OCI-LY3 (cell line): ENCODE measurements around the gene VAV3.

Experiments
- H2AFZ ChIP-seq: fragments of 200-600, 300-600 bp; shearing (Covaris generic); 2 replicates; pipeline ENCODE4 v1.6.0; 2014; ENCODE audit warnings: antibody characterized with exemption, low read depth, low read length
- H3K27ac ChIP-seq: fragments of 200-600, 300-600 bp; sonication (generic); 2 replicates; pipeline ENCODE4 v1.5.1; 2014; ENCODE audit warnings: mild to moderate bottlenecking, low read length, moderate library complexity, mixed read lengths
- H3K27me3 ChIP-seq: fragments of 200-600, 300-600 bp; sonication (generic); 2 replicates; pipeline ENCODE4 v1.6.1; 2014; ENCODE audit warnings: low read depth, low read length, mixed read lengths
- H3K36me3 ChIP-seq: fragments of 200-600, 300-600 bp; sonication (generic); replicated peaks from 2 replicates; pipeline ENCODE3; 2014; ENCODE audit warnings: low read depth, low read length, mixed read lengths
- H3K4me1 ChIP-seq: fragments of 300-600, 200-600 bp; sonication (generic); 2 replicates; pipeline ENCODE4 v1.6.1; 2014; ENCODE audit warnings: low read length, mixed read lengths
- H3K4me2 ChIP-seq: fragments of 200-600, 300-600 bp; sonication (generic); 2 replicates; pipeline ENCODE4 v1.6.1; 2014; ENCODE audit warnings: low read length, mixed read lengths
- H3K4me3 ChIP-seq: fragments of 300-600, 200-600 bp; sonication (generic); 2 replicates; pipeline ENCODE4 v1.5.1; 2014; ENCODE audit warnings: antibody characterized with exemption, mild to moderate bottlenecking, low read length, moderate library complexity
- H3K79me2 ChIP-seq: fragments of 300-600, 200-600 bp; shearing (Covaris generic); 2 replicates; pipeline ENCODE4 v1.6.1; 2014; ENCODE audit warnings: mild to moderate bottlenecking, low read length, mixed read lengths
- H3K9ac ChIP-seq: fragments of 300-600, 200-600 bp; shearing (Covaris generic); 2 replicates; pipeline ENCODE4 v1.6.0; 2014; ENCODE audit warnings: mild to moderate bottlenecking, low read length, moderate library complexity
- H3K9me3 ChIP-seq: fragments of 200-600, 300-600 bp; shearing (Covaris generic); 2 replicates; pipeline ENCODE4 v1.6.1; 2014; ENCODE audit warnings: low read length, mixed read lengths; ENCODE audit not compliant: insufficient read depth
- H4K20me1 ChIP-seq: fragments of 200-600, 300-600 bp; sonication (generic); 2 replicates; pipeline ENCODE4 v1.6.1; 2016; ENCODE audit warnings: low read length, mixed read lengths; ENCODE audit not compliant: insufficient read depth
- EZH2phosphoT487 ChIP-seq: fragments of 200-600 bp; shearing (Covaris generic); IDR thresholded peaks from 2 replicates; pipeline ENCODE4 v1.6.1; 2018; ENCODE audit warnings: antibody characterized with exemption, mixed run types, low read depth
- TF ChIP-seq, protein P1 (sequence below): fragments of 200-600, 300-600 bp; sonication (generic); IDR thresholded peaks from 2 replicates; pipeline ENCODE4 v1.5.1; 2014; ENCODE audit warnings: antibody characterized with exemption, low read length, low read depth

VAV3 gene

DNA sequence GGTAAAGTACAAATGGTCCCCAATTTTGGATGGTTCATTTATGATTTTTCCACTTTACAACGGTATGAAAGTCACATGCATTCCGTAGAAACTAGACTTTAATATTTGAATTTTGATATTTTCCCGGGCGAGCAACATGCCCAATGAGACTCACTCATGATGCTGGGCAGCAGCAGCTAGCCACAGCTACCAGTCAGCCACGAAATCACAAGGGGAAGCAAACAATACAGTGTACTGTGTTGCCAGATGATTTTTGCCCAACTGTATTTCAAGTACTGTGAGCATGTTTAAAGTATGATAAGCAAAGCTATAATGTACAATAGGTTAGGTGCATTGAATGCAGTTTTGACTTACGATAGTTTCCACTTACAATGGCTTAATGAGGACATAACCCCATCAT is 266.8 kb downstream of the VAV3 start:
- no peaks in the 10 kb centered on the region for H3K4me1 ChIP-seq
- H3K9ac ChIP-seq, result no peak overlapping the region
- H3K4me3 ChIP-seq, result no peak overlapping the region
- H3K36me3 ChIP-seq, result no peaks in the 10 kb centered on the region
- H3K27ac ChIP-seq, result no peak overlapping the region
- H3K4me2 ChIP-seq, result no peak overlapping the region
- no peaks in the 10 kb centered on the region for H3K79me2 ChIP-seq
- H3K27me3 ChIP-seq, result no peaks in the 10 kb centered on the region
- H3K9me3 ChIP-seq, result no peaks in the 10 kb centered on the region
- TF ChIP-seq, protein P1, sequence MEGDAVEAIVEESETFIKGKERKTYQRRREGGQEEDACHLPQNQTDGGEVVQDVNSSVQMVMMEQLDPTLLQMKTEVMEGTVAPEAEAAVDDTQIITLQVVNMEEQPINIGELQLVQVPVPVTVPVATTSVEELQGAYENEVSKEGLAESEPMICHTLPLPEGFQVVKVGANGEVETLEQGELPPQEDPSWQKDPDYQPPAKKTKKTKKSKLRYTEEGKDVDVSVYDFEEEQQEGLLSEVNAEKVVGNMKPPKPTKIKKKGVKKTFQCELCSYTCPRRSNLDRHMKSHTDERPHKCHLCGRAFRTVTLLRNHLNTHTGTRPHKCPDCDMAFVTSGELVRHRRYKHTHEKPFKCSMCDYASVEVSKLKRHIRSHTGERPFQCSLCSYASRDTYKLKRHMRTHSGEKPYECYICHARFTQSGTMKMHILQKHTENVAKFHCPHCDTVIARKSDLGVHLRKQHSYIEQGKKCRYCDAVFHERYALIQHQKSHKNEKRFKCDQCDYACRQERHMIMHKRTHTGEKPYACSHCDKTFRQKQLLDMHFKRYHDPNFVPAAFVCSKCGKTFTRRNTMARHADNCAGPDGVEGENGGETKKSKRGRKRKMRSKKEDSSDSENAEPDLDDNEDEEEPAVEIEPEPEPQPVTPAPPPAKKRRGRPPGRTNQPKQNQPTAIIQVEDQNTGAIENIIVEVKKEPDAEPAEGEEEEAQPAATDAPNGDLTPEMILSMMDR, result no peak
- TF ChIP-seq EZH2phosphoT487, result no peak
- no peak overlapping the region for H2AFZ ChIP-seq
- H4K20me1 ChIP-seq, result no peaks in the 10 kb centered on the region

DNA sequence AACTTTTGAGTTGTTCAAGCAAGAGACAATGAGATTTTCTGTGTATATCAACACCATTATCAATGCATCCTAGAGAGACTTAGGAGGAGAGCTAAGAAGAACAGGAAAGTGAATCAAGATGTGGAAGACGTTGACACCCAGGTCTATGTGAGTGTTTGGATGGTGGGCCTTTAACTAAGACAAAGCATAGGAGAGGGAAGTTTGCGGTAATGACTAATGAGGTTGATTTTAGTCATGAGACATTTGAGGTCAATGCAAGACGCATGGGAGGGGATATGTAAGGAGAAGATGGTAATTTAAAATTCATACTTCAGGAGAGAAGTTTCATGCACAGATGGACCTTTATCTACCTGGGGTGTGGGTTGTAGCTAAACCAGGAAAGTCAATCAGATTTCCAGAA is 269.6 kb downstream of the VAV3 start:
- Histone ChIP-seq H3K4me1 (no peaks in the 10 kb centered on the region), H3K9ac (no peak overlapping the region), H3K27ac (no peak overlapping the region), H4K20me1 (no peaks in the 10 kb centered on the region), H2AFZ (no peak overlapping the region), H3K79me2 (no peaks in the 10 kb centered on the region), H3K27me3 (no peaks in the 10 kb centered on the region), H3K4me3 (no peak overlapping the region), H3K4me2 (no peak overlapping the region), H3K9me3 (no peaks in the 10 kb centered on the region), H3K36me3 (no peaks in the 10 kb centered on the region)
- TF ChIP-seq, protein P1, result no peak
- TF ChIP-seq EZH2phosphoT487, result no peak

DNA sequence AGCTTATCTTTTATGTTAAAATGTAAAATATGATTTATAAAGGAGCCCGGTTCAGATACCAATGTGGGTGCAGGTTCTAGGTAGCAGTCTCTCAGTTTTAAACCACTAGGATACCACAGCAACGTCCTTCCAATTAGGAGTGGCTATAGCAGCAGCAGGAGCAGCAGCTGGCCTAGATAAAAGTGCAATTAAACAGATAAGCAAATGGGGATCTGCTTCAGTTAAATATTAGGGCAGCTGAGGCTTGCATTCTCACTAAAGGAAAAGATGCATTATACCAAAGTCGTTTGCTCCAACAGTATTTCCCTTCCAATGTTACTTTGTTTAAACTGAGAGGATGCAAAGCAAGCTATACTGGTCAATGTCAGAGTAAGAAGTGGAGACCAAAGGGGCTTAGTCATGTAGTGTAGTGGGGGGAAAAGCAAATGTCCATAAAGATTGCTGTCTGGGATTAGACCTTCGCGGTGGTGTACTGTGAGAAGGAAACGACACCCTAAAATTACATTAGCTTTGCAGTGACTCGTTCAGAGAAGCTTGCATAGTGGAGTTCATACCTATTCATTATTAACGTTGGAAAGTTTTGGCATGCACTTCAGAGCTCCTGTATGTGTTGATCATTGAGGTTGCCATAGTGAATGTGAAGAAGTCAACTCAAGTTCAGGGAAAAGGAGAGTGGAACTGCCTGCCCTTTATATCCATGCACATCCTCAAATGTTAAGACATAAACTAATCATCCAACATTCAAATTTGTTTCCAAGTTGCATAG is 272.2 kb downstream of the VAV3 start:
- H4K20me1 ChIP-seq, result no peaks in the 10 kb centered on the region
- no peaks in the 10 kb centered on the region for H3K79me2 ChIP-seq
- no peaks in the 10 kb centered on the region for H3K4me1 ChIP-seq
- no peak overlapping the region for H3K9ac ChIP-seq
- no peak overlapping the region for H3K4me2 ChIP-seq
- no peak overlapping the region for H3K4me3 ChIP-seq
- H3K9me3 ChIP-seq, result no peaks in the 10 kb centered on the region
- no peak for TF ChIP-seq EZH2phosphoT487
- TF ChIP-seq, protein P1, result no peak
- H3K27me3 ChIP-seq, result no peaks in the 10 kb centered on the region
- no peak overlapping the region for H2AFZ ChIP-seq
- no peaks in the 10 kb centered on the region for H3K36me3 ChIP-seq
- no peak overlapping the region for H3K27ac ChIP-seq

DNA sequence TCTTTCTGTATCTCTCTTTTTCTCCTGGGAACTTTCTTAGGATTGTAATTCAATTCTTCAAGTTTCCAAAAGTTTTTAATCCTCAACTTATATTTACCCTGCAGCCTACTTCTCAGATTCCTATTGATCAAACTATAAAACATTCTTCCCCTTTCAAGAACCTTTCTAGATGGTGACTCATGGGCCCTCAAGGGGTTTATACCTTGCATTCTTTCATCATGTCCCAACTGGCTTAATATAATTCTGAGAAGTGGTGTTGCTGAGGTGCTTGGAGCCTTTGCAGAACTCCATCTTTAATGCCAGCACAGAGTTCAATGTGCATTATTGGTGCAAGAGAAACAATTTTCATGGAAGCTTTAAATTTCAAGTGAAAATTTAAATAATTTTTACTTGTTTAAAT is 273.4 kb downstream of the VAV3 start:
- Histone ChIP-seq H3K4me1 (no peaks in the 10 kb centered on the region), H3K9ac (no peak overlapping the region), H4K20me1 (no peaks in the 10 kb centered on the region), H3K79me2 (no peaks in the 10 kb centered on the region), H3K4me3 (no peak overlapping the region), H2AFZ (no peak overlapping the region), H3K36me3 (no peaks in the 10 kb centered on the region), H3K4me2 (no peak overlapping the region), H3K9me3 (no peaks in the 10 kb centered on the region), H3K27ac (no peak overlapping the region), H3K27me3 (no peaks in the 10 kb centered on the region)
- TF ChIP-seq EZH2phosphoT487, result no peak
- TF ChIP-seq, protein P1, result no peak
